GM18907 (cell line): ENCODE measurements around the gene C8A.

Source experiments
- ATAC-seq: cut with Tn5 transposase; IDR thresholded peaks from one replicate; pipeline ENCODE4 v1.9.1; 2021; ENCODE audit warnings: mild to moderate bottlenecking, moderate library complexity; ENCODE audit not compliant: unreplicated experiment

Gene C8A

DNA sequence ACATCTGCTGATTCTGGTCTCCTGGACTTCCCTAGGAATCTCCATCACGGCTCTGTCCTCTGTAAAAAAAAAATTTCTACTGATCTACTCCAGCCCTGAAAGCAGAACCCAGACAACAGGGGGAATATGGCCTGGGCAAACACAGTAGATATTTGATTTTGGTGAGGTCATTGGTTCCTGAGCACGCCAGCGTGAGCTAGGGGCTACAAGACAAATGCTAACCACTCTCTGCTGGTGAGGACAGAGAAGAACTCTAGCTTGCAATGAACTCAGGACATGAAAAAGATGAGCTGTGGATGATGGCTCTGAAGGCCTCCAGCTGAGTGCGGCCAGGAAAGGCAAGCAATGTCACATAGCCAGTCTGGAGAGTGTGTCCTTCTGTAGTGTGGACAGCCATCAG, 18.2 kb upstream of the C8A start:
- ATAC-seq, result no peak

DNA sequence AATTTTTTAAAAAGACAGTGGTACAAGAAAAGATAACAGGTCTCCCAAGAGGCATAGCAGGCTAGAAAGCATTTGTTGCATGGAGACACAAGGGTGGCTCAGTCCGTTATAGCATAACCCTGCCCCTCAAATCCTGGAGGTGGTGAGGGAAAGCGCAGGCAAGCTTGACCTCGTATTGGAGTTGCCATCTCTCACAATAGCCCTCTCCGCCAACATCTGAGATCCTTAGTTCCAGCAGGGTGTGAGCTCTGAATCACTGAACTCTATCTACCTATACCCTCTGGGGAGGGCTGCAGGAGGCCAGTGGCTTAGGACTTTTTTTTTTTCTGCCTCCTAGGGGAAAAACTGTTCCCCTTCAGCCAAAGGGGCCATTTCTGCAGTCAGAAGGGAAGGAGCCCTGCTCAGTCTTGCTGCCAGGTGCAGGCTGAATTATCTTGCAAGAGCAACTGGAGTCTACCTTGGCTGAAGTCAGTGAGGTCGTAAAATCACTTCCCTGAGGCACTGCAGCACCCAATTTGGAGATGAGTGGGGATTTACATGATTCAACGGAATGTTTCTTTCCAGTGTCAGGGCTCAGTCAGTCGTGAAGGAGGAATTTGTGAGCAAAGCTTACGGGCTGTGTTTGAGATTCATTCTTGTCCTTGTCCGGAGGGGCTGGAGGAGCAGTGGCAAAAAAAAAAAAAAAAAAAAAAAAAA, 17.2 kb upstream of the C8A start:
- no peak for ATAC-seq

DNA sequence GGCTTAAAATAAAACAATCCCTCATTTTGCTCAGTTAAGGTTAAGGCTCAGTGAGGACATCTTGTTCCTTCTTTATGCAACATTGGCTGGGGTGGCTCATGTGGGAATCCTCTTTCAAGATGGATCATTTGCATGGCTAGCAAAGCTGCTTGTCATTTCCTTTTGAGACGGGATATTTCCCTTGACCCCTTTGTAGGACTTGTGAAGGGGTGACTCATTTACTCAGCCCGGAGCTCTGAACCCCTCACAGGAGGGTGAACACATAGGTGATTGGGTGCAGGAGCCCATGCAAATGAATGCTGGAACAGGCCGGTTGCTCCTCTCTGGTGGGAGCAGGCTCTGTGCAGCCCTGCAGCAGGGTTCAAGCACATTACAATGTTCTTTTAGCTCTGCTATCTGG, 15.8 kb upstream of the C8A start:
- no peak for ATAC-seq

- ATAC-seq, result no peak
Measured at GRCh38 chr1:56843544-56843943, 11.1 kb upstream of the C8A start.

- ATAC-seq, result no peak
Measured at GRCh38 chr1:56844545-56845136, 10.0 kb upstream of the C8A start.

DNA sequence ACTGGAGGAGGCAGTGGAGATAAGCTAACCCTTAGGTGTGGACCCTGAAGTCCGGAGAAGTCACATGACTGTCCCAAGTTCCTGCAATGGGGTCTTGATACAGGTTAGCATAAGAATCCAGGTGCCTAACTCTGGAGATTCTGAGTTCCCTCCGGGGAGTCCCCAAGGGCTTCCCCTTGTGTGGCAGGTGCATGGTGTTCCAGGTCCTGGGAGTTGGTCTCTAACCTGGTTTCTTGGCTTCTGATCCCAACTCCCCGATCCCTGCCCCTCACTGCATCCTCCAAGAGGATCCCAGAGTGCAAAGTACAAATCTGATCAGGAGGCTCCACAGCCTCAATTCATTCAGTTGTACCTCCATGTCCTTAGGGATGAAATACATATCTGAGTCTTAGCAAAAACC, 9.3 kb upstream of the C8A start:
- ATAC-seq, result no peak

GRCh38 chr1:56849750-56850149, 4.8 kb upstream of the C8A start:
- ATAC-seq, result no peak

GRCh38 chr1:56850411-56850810, 4.2 kb upstream of the C8A start:
- ATAC-seq, result no peak

- ATAC-seq, result no peak
Measured at GRCh38 chr1:56850922-56851321, 3.7 kb upstream of the C8A start.

GRCh38 chr1:56852476-56852875, 2.1 kb upstream of the C8A start:
- ATAC-seq, result no peak

DNA sequence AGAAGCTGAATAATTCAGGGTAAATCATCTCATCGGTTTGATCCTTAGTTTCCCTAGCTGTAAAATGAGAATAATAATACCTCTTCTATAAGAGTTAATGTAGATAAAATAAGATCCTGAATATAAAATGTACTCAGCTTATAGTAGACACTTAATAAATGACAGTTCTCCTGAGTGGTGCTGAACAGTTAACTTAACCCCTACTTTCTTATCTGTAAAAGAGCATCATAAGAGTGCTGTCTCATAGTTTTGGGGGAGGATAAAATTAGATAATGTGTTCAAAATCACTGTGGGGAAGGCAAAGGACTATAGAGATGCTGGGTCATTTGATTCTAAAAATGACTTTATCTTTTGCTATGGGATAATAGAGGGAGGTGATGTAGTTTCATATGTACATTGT, 593 bp downstream of the C8A start:
- no peak for ATAC-seq

GRCh38 chr1:56856186-56856585, 1.6 kb downstream of the C8A start:
- no peak for ATAC-seq

DNA sequence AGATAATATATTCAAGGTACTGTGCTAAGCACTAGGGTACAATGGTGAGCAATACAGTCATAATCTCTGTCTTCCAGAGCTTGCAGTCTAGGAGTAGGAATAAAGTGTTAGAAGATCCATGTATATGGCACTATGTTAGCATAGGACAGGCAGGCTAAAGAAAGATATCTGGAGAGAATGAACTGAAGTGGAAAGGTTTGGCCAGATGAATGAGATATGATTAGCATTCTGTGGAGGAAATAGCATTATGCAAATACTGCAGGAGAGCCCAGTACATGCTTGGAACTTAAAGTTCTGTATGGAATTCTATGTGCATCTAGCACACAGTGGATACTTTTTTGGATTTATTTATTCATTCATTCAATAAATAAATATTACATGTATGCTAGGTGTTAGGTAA, 4.7 kb downstream of the C8A start:
- ATAC-seq, result no peak

DNA sequence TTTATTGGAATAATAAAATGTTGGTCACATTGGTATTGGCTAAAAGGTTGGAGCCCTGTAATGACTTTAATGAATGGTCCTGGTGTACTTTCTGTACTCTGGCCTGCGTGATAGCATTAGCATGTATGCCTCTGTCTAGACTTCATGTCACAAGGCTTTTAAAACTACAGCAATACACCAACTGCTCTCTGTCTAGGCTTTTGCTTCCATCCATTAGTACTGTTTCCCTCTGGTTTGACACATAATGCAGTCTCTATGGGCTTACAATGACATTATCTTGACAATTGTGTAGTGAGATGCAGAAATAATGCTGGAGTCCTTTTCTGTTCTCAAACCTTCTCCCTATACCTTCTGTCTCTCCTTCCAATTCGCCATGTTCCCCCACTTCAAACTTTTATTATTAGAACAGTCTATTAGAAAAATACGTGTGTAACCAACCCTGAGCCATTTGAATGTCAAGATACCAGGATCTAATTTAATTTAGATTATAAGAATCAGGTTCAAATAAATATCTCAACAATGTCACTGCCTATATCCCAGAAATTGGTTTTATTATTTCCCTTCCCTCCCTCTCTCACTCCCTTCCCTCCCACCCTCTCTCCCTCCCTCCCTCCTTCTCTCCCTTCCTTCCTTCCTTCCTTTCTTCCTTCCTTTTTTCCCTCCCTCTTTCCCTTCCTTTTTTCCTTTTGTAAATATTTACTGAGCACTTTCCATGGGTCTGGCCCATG, 8.8 kb downstream of the C8A start:
- ATAC-seq, result no peak

GRCh38 chr1:56864430-56864829, 9.8 kb downstream of the C8A start:
- no peak for ATAC-seq

DNA sequence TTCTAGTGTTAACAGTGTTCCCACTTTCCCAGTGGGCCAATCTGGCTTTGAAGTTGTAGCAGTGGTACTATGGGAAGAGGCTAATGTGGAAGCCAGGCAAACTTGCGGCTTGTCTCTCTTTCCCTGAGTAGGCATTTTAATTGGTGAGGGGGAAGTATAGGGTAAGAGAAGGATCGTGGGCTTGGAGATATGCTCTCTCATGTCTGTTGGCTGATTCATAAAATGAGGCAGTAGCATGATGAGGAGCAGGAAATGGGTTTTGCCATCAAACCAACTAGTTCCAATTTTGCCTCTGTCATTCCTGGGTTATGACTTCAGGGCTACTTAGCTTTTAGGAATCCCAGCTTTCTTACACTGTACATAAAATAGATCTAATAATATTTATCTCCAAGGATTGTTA, 12.1 kb downstream of the C8A start:
- no peak for ATAC-seq

GRCh38 chr1:56867491-56867890, 12.9 kb downstream of the C8A start:
- ATAC-seq, result no peak

- no peak for ATAC-seq
Measured at GRCh38 chr1:56868761-56869160, 14.2 kb downstream of the C8A start.

GRCh38 chr1:56872597-56872996, 18.0 kb downstream of the C8A start:
- ATAC-seq, result no peak

GRCh38 chr1:56873213-56873612, 18.6 kb downstream of the C8A start:
- no peak for ATAC-seq

- ATAC-seq, result no peak
Measured at GRCh38 chr1:56874689-56875088, 20.1 kb downstream of the C8A start.

GRCh38 chr1:56877973-56878372, 23.4 kb downstream of the C8A start:
- ATAC-seq, result no peak
